Stimulated activated CD4-positive, alpha-beta T cell treated with anti-CD3 and anti-CD28 coated beads, Interleukin-4, amount 100 ng/mL, for 24 hours (primary cell): ENCODE measurements around the gene LMTK3.

Experiments used
- DNase-seq: peaks from one replicate; pipeline ENCODE4 v3.0.0-alpha.2; 2020

Gene LMTK3, protein sequence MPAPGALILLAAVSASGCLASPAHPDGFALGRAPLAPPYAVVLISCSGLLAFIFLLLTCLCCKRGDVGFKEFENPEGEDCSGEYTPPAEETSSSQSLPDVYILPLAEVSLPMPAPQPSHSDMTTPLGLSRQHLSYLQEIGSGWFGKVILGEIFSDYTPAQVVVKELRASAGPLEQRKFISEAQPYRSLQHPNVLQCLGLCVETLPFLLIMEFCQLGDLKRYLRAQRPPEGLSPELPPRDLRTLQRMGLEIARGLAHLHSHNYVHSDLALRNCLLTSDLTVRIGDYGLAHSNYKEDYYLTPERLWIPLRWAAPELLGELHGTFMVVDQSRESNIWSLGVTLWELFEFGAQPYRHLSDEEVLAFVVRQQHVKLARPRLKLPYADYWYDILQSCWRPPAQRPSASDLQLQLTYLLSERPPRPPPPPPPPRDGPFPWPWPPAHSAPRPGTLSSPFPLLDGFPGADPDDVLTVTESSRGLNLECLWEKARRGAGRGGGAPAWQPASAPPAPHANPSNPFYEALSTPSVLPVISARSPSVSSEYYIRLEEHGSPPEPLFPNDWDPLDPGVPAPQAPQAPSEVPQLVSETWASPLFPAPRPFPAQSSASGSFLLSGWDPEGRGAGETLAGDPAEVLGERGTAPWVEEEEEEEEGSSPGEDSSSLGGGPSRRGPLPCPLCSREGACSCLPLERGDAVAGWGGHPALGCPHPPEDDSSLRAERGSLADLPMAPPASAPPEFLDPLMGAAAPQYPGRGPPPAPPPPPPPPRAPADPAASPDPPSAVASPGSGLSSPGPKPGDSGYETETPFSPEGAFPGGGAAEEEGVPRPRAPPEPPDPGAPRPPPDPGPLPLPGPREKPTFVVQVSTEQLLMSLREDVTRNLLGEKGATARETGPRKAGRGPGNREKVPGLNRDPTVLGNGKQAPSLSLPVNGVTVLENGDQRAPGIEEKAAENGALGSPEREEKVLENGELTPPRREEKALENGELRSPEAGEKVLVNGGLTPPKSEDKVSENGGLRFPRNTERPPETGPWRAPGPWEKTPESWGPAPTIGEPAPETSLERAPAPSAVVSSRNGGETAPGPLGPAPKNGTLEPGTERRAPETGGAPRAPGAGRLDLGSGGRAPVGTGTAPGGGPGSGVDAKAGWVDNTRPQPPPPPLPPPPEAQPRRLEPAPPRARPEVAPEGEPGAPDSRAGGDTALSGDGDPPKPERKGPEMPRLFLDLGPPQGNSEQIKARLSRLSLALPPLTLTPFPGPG (N-terminal part only)

GRCh38 chr19:48511800-48512503, at the start of gene LMTK3:
TSS of gene LMTK3 (minus strand) at chr19:48511835. CDS start at chr19:48511576, 259 bp downstream.
- peak; percentile 80 for DNase-seq

DNA sequence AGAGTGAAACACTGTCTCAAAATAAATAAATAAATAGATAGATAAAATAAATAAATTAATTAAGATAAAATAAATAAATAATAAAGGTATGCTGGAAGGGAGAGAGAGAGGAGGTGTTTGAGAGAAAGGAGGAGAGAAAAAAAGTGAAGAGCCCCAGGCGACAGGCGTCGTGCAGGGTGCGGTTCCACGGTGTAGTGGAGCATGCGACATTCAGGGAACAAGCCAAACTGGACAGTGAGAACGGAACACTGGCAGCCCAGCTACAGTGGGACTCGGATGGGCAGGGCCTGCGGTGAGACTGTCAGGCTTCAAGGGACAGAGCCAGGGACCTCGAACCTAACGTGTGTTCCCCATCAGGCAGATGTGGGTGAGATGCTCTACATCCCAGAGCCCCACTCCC, 49.8 kb upstream of the LMTK3 start:
- DNase-seq = no peak

DNA sequence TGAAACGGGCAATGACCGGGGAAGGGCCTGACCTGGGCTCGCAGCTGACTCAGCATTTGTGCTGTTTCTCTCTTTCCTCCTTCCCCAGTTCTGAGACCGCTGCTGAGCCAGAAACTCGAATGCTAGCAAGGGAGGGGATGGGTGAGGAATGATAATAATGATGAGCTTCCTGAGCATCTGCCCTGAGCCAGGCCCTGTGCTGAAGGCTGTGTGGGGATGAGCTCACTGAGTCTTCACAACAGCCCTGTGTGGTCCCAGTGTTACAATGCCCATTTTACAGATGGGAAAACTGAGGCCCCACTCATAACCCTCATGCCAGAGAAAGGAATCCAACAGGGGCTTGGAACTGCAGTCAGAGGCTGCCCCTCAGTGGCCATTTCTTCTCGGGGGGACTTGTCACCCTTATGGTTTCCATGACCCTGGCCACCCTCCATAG, 48.5 kb upstream of the LMTK3 start:
- no peak for DNase-seq

DNA sequence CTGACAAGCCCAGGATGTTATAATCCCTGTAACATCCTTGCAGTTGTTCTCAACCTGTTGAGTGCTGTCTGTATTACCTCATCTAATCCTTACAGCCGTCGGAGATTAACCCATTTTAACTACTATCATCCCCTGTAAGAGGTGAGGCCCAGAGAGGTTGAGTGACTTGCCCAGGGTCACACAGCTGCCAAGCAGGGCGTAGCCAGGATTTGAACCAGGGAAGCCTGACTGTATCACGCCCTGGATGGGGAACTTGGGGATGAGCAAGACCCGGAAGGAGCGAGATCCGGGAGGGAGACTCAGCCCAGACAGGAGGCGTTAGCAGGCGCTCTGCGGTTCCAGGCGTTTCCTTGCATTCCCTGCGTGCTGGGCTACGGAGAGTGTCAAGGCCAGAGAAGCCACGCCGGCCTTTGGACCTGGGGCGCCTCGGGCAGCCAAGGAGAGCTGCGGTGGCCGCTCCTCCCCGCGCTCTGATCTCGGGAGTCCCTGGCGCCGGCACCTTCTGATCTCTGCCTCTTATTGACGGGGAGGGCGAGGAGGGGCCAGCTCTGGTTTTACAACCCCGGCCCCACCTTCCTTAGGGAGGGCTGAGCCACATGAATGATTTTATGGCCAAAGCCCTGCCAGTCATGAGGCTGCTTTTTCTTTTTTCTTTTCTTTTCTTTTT, 46.5 kb upstream of the LMTK3 start:
- no peak for DNase-seq

- DNase-seq = no peak
These were observed 45.2 kb upstream of the LMTK3 start for GRCh38 chr19:48556825-48557224.

DNA sequence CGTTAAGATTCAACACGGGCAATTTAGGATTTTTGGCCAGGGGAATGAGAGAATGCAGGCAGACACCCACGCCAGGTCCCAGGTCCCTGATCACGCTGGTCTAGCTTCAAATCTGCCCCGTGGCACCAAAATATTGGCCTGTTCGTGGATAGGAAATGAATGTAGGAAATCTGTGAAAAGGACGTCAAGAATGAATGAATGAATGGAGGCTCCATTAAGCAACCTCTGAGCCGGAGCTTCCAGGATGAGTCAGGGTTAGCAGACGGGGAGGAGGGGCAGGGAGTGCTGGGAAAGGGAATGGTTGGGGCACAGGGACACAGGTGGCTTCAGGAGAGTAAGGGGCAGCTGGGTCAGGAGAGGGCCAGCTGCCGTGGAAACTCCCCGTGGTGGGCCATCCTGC, 44.5 kb upstream of the LMTK3 start:
- no peak for DNase-seq

GRCh38 chr19:48554385-48555091, 42.9 kb upstream of the LMTK3 start:
- no peak for DNase-seq

GRCh38 chr19:48553676-48554384, 42.2 kb upstream of the LMTK3 start:
- no peak for DNase-seq

- DNase-seq = no peak
These were observed 41.0 kb upstream of the LMTK3 start for GRCh38 chr19:48552406-48553322.

- DNase-seq = no peak
These were observed 40.0 kb upstream of the LMTK3 start, which contains the start of gene SULT2B1 for GRCh38 chr19:48551437-48552302. TSS of gene SULT2B1 (plus strand) at chr19:48552172. CDS start at chr19:48552253, 81 bp downstream.

DNA sequence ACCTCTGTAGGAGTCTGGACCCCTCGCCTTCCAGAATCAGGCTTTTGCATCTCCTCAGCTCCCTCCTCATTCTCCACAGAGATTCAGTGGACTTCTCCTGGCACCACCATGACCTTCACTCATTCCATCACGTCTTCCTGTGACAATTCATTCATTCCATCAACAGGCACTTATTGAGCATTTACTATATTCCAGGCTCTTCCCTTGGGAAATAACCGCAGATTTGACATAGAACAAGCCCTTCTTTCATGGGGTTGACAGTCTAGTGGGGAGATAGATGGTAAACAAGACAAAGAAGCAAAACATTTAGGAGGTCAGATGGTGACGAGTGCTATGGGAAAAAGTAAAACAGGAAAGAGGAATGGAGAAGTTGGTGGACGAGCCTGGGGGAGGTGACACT, 37.7 kb upstream of the LMTK3 start:
- DNase-seq = no peak

GRCh38 chr19:48548253-48548911, 36.7 kb upstream of the LMTK3 start:
- no peak for DNase-seq

GRCh38 chr19:48547722-48548121, 36.1 kb upstream of the LMTK3 start:
- DNase-seq = no peak

DNA sequence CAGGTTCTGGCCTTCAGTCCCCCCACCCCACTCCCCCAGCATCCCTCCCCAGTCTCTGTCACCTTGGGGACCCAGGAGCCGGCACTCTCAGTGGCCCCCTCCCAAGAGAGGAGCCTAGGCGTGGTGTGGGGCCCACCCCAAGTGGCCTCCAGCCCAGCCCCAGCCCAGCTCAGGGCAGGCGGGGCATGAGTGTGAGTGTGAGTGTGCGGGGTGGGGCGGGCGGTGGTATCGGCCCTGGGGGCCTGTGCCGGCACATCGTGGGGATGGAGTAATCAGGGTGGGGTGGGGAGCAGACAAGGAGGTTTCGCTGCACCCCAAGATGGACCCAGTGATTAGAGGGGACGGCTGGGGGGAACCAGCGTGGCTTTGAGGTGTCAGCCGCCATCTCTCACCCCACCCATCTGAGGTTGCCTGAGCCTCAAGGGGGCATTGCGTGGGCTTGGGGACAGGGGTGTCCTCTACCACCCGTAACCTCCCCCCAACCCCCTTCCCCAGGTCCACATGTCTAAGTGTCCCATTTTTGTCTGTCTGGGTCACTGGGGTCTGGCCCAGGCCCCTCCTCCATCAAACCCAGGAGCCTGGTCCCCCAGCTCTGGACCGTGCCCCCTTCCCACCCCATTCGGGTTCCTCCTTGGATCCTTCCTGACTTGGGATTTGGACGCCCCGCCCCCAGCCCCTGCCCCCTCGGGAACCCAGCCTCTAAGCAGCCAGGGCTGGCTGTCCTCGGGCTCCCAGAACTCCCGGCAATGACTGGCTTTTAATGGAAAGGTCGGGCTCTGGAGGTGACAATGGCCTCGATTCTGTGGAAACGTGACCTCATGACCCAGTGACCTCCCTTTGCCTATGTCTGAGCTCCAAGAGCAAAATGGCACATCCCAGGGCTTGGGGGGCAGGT, 33.5 kb upstream of the LMTK3 start:
- DNase-seq = no peak

GRCh38 chr19:48543121-48543710, 31.6 kb upstream of the LMTK3 start:
- no peak for DNase-seq

DNA sequence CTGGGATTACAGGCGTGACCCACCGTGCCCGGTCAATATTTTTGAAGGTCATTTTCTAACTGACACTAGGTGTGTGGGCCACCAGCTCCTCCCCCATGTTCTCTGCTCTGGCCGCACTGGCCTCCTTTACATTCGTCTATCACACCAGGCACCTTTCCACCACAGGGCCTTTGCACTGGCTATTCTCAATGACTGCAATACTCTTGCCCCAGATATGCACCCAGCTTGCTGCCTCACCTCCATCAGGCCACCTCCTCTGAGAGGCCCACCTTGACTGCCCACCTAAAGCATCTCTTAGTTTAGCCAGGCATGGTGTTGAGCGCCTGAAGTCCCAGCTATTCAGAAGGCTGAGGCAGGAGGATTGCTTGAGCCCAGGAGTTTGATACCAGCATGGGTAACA, 30.2 kb upstream of the LMTK3 start:
- no peak for DNase-seq
